CD4-positive, alpha-beta T cell (primary cell): Measurements from ENCODE around the gene SFSWAP. TPM values are rescaled to one million over a fixed set of nuclear protein-coding genes. Genes with fewer than 3 reads are reported as not detected.

Source experiments
- ATAC-seq: fragments of 200-7000 bp; cut with Tn5 transposase; one replicate; pipeline ENCODE4 v1.10.0; 2022; ENCODE audit warnings: mild to moderate bottlenecking; ENCODE audit not compliant: poor library complexity
- CTCF ChIA-PET: fragments of 350-600 bp; sonication (Branson Sonifier 250); formaldehyde crosslinking; loops from one replicate; lab custom pipeline; 2021; ENCODE audit warnings: antibody characterized with exemption, inconsistent platforms; lab: Charles Lee
- POLR2A ChIA-PET: fragments of 350-600 bp; sonication (Branson Sonifier 250); formaldehyde crosslinking; loops from one replicate; lab custom pipeline; 2021; ENCODE audit warnings: antibody characterized with exemption, inconsistent platforms; lab: Charles Lee
- DNase-seq, 14 experiments: peaks; one replicate each; pipeline ENCODE4 v3.0.0-alpha.2; 2013 to 2020; ENCODE audit warnings: mixed read lengths in 2 of 14
- H3K27ac ChIP-seq, 2 donors: one replicate each; pipeline versions ENCODE4 v1.5.1 to v1.7.0; 2013; ENCODE audit warnings: low read length in 2 of 2, low read depth in 1 of 2, mild to moderate bottlenecking in 1 of 2
- H3K27me3 ChIP-seq, 2 experiments: 1 replicate in 1 of 2; 2 replicates in 1 of 2; pipeline versions ENCODE4 v1.6.1 to v1.7.0; 2013; ENCODE audit warnings: low read length in 2 of 2, control low read depth in 1 of 2, mild to moderate bottlenecking in 1 of 2, moderate library complexity in 1 of 2; ENCODE audit not compliant: insufficient read depth in 2 of 2, control insufficient read depth in 1 of 2
- H3K36me3 ChIP-seq: one replicate; pipeline ENCODE4 v1.6.1; 2013; ENCODE audit warnings: low read length, control low read depth; ENCODE audit not compliant: insufficient read depth
- H3K4me1 ChIP-seq: one replicate; pipeline ENCODE4 v1.6.1; 2013; ENCODE audit warnings: low read length, control low read depth; ENCODE audit not compliant: insufficient read depth
- H3K4me3 ChIP-seq: one replicate; pipeline ENCODE4 v1.5.1; 2013; ENCODE audit warnings: mild to moderate bottlenecking, low read length, moderate library complexity
- H3K9me3 ChIP-seq, 2 experiments: 1 replicate in 1 of 2; 2 replicates in 1 of 2; pipeline versions ENCODE4 v1.6.1 to v1.7.0; 2013; ENCODE audit warnings: low read length in 2 of 2, mild to moderate bottlenecking in 2 of 2, control low read depth in 1 of 2, moderate library complexity in 1 of 2; ENCODE audit not compliant: control insufficient read depth in 1 of 2, insufficient read depth in 1 of 2
- H3K27ac Mint-ChIP-seq: one replicate; pipeline ENCODE4 v1.8.0; 2020; ENCODE audit warnings: mixed read lengths
- H3K27me3 Mint-ChIP-seq: one replicate; pipeline ENCODE4 v1.8.0; 2021; ENCODE audit warnings: mixed read lengths
- H3K36me3 Mint-ChIP-seq: one replicate; pipeline ENCODE4 v1.8.0; 2021; ENCODE audit warnings: low read depth, mixed read lengths
- H3K4me1 Mint-ChIP-seq: one replicate; pipeline ENCODE4 v1.8.0; 2021; ENCODE audit warnings: low read depth, mixed read lengths
- H3K4me3 Mint-ChIP-seq: one replicate; pipeline ENCODE4 v1.8.0; 2020; ENCODE audit warnings: mild to moderate bottlenecking, mixed read lengths
- H3K9me3 Mint-ChIP-seq: one replicate; pipeline ENCODE4 v1.8.0; 2020; ENCODE audit warnings: mixed read lengths
- CTCF ChIP-seq: fragments of 200-600 bp; IDR thresholded peaks from one replicate; pipeline ENCODE4 v1.8.0; 2022; ENCODE audit warnings: antibody characterized with exemption, mild to moderate bottlenecking
- intact Hi-C, 2 experiments: fragments of 100-400 bp; cut with DNase I in 1 of 2; cut with micrococcal nuclease in 1 of 2; formaldehyde crosslinking; loops; one replicate each; pipeline versions ENCODE4 v1.15.1 to v1.9.0; 2023 to 2025; cut with DNase I, micrococcal nuclease
- total RNA-seq, 174 experiments: library from RNA in 2 of 174; stranded (reverse) in 2 of 174; gene quantifications; one replicate each; pipeline ENCODE4 v1.2.3 and lab custom pipeline; 2021 to 2026

SFSWAP gene
- total RNA-seq, 2 experiments from 2014 or later = 88.7 to 98.4 TPM

DNA sequence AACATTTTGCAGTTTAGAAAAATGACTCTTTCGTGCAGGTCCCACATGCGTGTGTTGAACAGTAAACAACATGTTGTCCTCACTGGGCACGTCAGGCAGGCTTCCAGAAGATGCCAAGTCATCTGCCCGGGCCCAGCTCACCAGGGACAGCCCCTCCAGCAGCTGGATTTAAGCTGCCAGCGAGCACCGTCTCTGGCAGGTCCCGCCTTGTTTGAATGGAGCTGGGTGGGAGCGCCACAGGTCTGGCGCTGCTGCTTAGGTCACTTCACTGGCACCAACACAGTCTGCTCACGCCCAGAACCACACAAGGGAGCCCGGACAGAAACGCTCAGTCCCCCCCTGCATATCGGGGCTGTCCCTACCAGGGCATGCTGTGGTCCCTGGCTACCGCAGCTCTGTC, 84.2 kb downstream of the SFSWAP start:
- ATAC-seq (no peak), DNase-seq (no peak)
- H3K27ac Mint-ChIP-seq = no peak overlapping the region
- H3K9me3 Mint-ChIP-seq = no peaks in the 10 kb centered on the region
- POLR2A ChIA-PET = no interaction called here
- no peaks in the 10 kb centered on the region for H3K27me3 ChIP-seq
- H3K36me3 ChIP-seq = peaks cover 75% of the 10 kb centered on the region
- H3K27me3 Mint-ChIP-seq = no peaks in the 10 kb centered on the region
- no peak for TF ChIP-seq CTCF
- CTCF ChIA-PET = no interaction called here
- no peak overlapping the region for H3K4me3 Mint-ChIP-seq
- H3K36me3 Mint-ChIP-seq = peaks cover 91% of the 10 kb centered on the region
- H3K4me1 ChIP-seq = no peaks in the 10 kb centered on the region
- intact Hi-C loops = no loop called here
- no peaks in the 10 kb centered on the region for H3K4me1 Mint-ChIP-seq
- no peak overlapping the region for H3K27ac ChIP-seq
- H3K9me3 ChIP-seq = no peaks in the 10 kb centered on the region
- no peak overlapping the region for H3K4me3 ChIP-seq

DNA sequence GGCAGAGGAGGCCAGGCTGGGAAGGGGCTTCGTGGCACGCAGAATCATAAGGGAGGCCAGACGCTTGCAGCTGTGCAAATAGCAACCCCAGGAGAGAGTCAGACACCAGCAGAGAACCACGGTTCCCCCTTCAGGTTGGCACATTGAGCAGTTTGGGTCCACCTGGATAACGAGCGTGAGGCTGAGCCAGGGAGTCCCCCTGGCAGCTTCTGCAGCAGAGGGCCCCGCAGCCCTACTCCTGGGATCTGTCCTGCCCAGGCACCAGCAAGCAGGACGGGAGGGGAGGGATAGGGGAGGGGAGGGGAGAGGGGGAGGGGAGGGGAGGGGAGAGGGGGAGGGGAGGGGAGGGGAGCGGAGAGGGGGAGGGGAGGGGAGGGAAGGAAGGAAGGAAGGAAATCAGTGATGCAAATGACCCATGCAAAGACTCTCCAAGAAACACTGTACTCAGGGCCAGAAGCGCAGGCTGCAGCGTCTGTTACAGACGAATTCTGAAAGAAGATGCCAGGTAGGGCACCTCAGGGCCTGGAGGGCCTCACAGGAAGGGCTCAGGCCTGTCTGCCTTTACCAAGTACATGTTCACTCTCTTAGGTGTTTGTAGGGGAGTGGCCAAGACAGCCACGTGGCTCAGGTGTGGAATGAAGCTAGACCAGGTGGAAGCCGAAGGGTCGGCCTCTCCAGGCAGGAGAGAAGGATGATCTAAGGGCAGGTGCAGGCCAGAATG, 85.0 kb downstream of the SFSWAP start:
- H3K27ac Mint-ChIP-seq = no peak overlapping the region
- H3K36me3 ChIP-seq = peaks cover 74% of the 10 kb centered on the region
- no peak for DNase-seq

GRCh38 chr12:131796411-131796736, 85.5 kb downstream of the SFSWAP start:
- Histone ChIP-seq H3K4me3 (no peak overlapping the region), H3K4me1 (no peaks in the 10 kb centered on the region), H3K27me3 (no peaks in the 10 kb centered on the region), H3K9me3 (peaks cover 0 to 3% of the 10 kb centered on the region in 2 experiments), H3K36me3 (peaks cover 74% of the 10 kb centered on the region), H3K27ac (no peak overlapping the region)
- CTCF ChIA-PET = no interaction called here
- H3K4me3 Mint-ChIP-seq = no peak overlapping the region
- POLR2A ChIA-PET = no interaction called here
- peaks cover 89% of the 10 kb centered on the region for H3K36me3 Mint-ChIP-seq
- H3K27ac Mint-ChIP-seq = no peak overlapping the region
- H3K27me3 Mint-ChIP-seq = no peaks in the 10 kb centered on the region
- no peaks in the 10 kb centered on the region for H3K4me1 Mint-ChIP-seq
- intact Hi-C loops = no loop called here
- H3K9me3 Mint-ChIP-seq = no peaks in the 10 kb centered on the region
- no peak for TF ChIP-seq CTCF
- ATAC-seq (no peak), DNase-seq (no peak)

More for the DNA sequence above, 85.0 kb downstream of the SFSWAP start:
- intact Hi-C loops = no loop called here
- ATAC-seq = no peak
- no peak overlapping the region for H3K4me3 Mint-ChIP-seq
- H3K27me3 Mint-ChIP-seq = no peaks in the 10 kb centered on the region
- Histone ChIP-seq H3K4me1 (no peaks in the 10 kb centered on the region), H3K4me3 (no peak overlapping the region), H3K27me3 (no peaks in the 10 kb centered on the region), H3K9me3 (no peaks in the 10 kb centered on the region), H3K27ac (no peak overlapping the region)
- no peak for TF ChIP-seq CTCF
- peaks cover 91% of the 10 kb centered on the region for H3K36me3 Mint-ChIP-seq
- no peaks in the 10 kb centered on the region for H3K4me1 Mint-ChIP-seq
- no peaks in the 10 kb centered on the region for H3K9me3 Mint-ChIP-seq
- ChIA-PET CTCF (no interaction called here), POLR2A (no interaction called here)
